HG02763 (cell line): ENCODE results near the gene F5.

Source experiments
- ATAC-seq: cut with Tn5 transposase; IDR thresholded peaks from one replicate; pipeline ENCODE4 v1.9.1; 2021; ENCODE audit warnings: mild to moderate bottlenecking, moderate library complexity; ENCODE audit not compliant: unreplicated experiment

Gene F5

GRCh38 chr1:169588785-169589485 is 2.7 kb upstream of the F5 start:
- ATAC-seq: no peak

- no peak for ATAC-seq
Observed at GRCh38 chr1:169588112-169588511, 1.8 kb upstream of the F5 start.

DNA sequence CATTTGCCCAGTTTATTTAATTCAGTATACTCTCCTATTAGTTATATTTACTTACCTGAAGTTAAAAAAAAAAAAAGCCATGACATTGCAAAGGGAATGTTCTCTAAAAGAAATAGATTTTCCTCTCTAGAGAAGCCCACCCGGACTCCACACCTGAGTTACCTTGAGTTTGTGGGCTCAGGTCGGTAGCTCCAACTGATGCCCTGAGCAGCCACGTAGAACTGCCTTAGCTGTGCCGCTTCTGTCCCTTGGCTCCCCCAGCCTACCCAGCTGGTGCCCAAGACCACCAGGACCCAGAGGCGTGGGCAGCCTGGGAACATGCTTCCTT is 250 bp downstream of the F5 start:
- ATAC-seq: no peak

DNA sequence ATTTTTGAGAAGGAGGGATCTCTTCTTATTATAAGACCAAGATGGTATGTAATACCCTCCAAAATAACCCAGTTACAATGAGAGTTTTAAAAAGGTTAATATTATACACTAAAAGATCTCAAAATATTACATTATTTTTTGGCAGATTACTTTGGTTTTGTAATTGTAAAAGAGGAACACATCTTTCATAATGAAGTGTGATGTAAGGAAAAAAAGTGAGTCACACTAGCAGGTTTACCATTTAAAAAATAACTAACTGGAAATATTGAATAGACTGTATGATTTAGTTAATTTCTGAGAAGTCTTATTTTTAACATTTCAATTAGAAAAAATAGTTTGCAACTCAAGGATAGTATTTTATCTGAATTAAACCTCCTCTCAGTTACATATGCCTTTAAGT is 1.1 kb downstream of the F5 start:
- ATAC-seq: no peak

DNA sequence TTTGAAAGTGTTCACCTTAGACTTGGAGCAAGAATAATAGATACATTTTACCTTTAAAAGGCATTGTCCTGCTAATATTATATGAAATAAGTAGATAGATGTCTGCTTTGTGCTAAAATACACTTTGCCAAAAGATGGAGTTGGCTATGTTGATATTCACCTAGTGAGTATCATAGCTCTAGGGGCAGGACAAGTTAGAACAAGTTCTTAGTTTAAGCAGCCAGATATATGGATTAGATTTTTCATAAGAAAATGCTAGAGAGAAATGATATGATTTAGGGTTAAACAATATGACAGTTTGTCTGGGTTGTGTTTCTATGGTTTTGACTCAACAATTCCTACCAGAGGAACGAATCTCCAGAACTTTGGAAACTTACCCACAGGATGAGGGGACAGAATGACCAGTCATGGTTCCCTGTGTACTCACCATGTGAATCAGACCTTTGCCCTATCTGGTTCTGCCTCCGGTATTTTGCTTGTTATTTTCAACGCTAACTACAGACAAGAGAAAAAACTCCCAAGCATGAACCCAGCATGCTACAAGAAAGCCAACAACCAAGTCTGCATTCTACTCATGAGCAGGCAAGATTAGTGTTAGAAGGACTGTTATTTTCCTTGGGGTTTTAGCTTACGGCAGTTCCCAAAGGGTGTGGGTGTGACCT is 1.7 kb downstream of the F5 start:
- no peak for ATAC-seq

DNA sequence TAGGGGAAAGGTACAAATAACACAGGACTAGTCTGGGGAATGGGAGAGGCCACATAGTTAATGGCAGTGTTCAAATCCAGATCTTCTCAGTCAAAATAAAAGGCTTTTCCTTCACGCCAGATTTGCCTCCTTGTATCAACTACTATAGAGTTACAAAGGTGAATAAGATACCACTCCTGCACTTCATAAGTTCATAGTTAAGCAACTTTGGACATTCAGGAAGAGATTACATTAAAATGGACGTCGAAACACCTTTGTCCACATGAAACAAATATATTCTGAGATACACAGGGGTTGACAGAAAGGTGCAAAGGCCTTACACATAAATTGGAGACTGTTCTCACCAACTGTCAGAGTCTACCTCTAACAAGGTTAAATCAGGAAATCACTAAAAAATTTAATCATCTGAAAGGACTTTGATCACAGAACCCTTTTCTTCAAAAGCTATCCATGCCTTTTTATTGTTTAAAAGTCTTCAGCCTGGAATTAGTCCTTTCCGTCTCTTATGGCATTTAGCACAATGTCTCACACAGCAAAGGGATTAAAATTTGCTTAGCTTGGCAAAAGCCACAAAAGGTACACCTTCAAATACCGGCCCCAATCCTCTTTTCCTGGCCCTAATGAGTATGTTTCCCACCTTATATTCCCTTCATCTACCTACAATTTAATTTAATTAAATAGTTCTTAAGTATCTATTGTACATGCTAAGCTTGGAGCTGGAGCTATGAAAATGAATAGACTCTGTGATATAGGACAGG is 8.1 kb downstream of the F5 start:
- no peak for ATAC-seq

GRCh38 chr1:169576935-169577331 is 9.3 kb downstream of the F5 start:
- no peak for ATAC-seq

GRCh38 chr1:169576241-169576934 is 9.9 kb downstream of the F5 start:
- ATAC-seq: no peak

- no peak for ATAC-seq
Observed at GRCh38 chr1:169574336-169574735, 11.9 kb downstream of the F5 start.

- ATAC-seq: no peak
Observed at GRCh38 chr1:169572187-169572586, 14.1 kb downstream of the F5 start.

DNA sequence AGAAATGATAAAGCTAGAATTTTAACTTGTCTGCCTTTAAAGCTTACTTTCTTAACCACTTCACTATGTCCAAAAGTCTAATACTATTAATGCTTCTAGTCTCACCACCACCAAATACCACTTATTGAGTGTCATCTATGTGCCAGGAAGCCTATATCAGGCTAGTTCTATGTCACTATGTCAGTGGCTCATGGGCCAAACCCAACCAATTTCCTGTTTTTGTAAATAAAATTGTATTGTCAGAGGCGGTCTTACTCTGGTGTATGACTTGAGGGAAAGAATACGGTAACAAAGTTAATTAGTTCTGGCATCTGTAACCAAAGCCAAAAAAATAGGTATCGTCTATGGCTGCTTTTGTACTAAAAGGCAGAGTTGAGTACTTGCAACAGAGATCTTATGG is 14.8 kb downstream of the F5 start:
- no peak for ATAC-seq

GRCh38 chr1:169570172-169570574 is 16.1 kb downstream of the F5 start:
- no peak for ATAC-seq

DNA sequence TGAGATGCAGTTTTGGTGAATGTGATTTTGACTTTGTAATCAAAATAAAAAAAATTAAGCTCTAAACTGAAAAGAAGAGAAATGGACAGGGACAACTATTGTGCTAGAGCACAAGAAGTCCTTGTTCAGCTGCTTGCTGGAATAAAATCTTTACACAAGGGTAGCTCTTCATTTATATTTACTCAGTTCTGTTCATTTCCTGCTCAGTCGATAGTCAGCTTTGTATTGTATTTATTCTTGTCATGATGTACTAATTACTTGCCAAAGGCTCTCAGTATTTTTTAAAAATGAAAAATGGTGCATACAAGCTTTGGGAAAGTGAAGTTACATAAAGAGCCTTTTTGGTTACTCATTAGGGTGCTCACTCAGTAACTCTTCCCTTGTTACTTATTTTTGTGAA is 17.8 kb downstream of the F5 start:
- ATAC-seq: no peak

DNA sequence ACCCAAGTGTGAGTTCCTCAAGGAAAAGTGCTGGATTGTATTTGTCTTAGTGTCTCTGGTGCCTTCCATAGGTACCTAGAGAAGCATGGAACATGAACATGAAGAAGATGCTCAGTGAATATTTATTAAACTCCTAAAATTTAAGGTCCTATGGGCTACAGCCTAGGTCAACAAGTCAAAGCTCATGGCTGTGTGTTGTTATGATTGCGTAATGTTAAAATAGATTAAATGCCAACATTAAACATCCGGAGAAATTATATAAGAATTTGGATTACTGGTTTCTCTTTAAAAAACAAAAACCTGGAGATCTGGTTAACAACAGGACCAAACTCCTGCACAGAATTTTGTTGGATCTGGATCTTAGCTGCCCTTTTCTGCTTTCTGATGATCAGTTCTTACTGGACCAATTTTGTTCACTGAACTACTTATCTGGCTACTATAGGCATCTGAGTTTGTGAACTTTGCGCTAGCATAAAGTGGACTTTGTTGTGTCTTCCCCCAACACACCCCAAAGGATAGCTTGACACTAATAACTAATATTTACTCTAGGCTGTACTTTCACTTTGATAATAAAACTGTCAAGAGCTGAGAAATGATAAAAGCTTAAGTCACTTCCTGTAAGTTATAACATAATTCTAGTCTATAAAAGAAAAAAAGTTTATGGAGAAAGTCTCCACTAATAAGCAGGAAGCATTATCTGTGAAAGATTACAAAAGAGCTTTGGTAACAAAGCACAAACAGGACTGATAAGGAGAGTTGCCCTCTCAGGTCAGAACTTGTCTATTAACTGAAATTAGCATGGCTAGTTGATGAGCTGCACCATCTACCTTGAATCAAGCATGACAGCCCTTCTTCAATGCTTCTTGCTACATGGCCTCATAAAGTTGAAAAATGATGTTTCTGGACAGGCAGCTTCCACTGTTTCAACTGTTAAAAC is 20.7 kb downstream of the F5 start:
- ATAC-seq: no peak

GRCh38 chr1:169563650-169564049 is 22.6 kb downstream of the F5 start:
- no peak for ATAC-seq

GRCh38 chr1:169563019-169563615 is 23.2 kb downstream of the F5 start:
- ATAC-seq: no peak

DNA sequence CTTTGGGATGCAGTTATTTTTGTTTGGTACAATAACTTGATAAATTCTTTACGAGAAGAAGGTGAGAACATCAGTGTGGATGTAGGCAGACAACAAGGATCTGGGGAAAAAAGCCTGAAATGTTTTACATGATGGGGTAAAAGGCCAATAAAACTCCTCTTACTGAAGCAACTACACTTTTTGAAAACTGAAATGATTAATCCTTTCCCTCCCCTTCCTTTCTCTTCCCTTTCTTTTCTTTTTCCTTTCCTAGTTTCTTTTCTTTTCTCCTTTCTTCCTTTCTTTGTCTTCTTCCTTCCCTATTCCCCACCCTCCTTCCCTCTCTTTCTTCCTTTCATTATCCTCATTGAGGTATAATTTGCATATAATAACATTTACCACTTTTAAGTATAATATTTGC is 24.6 kb downstream of the F5 start:
- no peak for ATAC-seq

DNA sequence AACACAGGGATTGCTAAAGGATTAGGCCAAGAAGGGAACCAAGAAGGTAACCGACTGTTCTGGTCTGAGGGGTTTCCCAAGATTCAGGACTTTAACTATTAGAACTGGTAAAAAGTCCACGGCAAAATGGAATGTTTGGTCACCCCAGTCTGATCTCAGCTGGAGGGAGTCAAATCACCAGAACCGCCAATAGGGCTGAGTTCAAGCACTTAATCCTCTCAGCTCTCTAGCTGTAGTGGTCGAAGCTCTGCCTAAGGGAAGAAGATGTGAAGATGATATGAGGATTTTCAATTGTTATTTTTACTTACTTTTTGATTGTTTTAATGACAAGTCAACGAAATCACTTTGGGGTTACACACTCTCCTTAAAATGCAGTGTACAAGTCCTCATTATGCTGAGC is 29.1 kb downstream of the F5 start:
- ATAC-seq: no peak

DNA sequence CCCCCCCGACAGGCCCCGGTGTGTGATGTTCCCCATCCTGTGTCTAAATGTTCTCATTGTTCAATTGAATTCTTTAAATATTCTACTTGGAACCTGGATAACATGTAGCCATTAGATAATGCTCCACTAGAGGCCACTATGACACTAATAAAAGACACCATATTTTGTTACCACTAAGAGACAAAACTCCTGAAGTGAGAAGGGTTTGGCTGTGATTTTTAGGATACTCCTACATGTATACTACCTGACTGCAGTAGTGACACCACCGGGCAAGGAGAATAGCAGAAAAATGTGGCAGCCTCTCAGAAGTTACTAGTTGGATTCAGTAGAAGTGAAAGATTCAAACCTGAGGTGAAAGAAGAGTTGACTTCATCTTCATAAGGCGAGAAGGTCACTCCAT is 36.0 kb downstream of the F5 start:
- ATAC-seq: no peak

GRCh38 chr1:169548282-169548681 is 38.0 kb downstream of the F5 start:
- no peak for ATAC-seq
